HG03558 (cell line): ENCODE results near the gene RIN3.

Experiments
- ATAC-seq: cut with Tn5 transposase; IDR thresholded peaks from one replicate; pipeline ENCODE4 v1.9.1; 2021; ENCODE audit warnings: moderate number of reproducible peaks; ENCODE audit not compliant: unreplicated experiment; ENCODE audit errors: extremely low read depth

RIN3 gene

DNA sequence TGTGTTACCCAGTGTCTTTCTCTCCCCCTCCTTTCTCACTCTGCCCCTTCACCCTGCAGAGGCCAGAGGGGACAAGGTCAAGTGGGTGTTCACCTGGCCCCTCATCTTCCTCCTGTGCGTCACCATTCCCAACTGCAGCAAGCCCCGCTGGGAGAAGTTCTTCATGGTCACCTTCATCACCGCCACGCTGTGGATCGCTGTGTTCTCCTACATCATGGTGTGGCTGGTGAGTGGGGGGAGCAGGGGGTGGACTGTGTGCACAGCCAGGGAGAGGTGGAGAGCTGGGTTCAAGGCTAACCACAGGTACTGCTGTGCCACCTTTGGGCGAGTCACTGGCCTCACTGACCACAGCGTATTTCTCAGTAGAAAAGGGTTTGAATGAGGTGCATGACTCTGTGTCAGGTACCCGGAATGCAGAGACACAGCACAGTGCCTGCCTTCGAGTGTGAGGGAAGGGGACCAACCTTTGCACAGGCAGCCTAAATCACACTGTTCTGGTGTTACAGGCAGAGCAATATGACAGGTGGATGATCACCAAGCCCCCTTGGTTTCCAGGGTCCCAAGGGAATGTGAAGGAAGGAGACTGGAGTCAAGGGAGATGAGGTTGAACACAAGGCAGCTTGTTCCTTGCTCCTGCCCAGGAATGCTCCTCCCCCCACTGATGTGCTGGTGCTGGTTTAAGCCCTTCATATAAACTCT lies 30.8 kb upstream of the RIN3 start:
- no peak for ATAC-seq

DNA sequence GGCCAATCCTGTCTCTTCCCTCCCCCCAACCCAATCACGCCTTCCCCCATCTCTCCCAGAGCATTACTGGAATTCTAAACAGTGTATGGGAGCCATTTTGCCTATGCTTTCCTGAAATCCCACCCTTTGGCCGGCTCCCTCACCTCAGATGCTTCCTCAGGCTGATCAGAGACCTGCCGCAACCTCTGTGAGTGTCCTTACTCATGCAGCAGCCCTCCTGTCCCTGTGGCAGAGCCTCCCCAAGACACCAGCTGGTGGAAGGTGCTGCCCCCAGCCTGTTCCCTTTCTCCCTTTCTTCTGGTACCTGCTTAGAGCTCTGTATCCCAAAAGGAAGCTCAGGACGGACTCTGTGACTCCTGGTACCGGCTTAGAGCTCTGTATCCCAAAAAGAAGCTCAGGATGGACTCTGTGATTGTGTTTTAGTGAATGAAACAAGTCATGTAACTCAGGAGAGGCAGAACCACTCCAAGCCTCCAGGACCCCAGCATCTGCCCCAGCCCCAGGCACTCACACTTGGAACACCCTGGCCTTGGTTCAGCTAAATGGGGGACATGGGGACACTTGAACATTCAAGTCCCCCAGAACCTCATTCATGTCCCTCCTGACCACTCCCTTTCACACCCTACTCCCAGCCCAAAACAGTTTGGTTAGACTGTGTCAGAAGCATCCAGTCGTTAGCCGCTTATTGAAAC lies 29.3 kb upstream of the RIN3 start:
- no peak for ATAC-seq

DNA sequence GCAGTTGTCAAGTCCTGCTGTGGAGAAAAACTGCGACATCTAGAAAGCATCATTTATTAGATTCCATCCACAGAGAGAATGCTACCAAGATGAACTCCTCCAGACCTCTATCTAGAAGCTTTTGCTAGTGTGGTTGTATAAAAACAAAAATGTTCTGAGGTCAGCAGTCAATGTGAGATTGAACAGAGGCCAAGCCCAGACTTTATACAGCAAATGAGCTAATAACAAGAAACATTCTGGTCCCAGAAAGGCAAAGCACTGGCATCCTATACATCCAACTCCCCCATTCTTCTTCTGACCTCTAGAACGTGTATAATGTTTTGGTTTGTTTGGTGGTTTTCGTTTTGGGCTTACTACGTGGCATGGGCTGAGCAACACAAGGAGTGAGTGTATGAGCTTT lies 26.7 kb upstream of the RIN3 start:
- no peak for ATAC-seq

DNA sequence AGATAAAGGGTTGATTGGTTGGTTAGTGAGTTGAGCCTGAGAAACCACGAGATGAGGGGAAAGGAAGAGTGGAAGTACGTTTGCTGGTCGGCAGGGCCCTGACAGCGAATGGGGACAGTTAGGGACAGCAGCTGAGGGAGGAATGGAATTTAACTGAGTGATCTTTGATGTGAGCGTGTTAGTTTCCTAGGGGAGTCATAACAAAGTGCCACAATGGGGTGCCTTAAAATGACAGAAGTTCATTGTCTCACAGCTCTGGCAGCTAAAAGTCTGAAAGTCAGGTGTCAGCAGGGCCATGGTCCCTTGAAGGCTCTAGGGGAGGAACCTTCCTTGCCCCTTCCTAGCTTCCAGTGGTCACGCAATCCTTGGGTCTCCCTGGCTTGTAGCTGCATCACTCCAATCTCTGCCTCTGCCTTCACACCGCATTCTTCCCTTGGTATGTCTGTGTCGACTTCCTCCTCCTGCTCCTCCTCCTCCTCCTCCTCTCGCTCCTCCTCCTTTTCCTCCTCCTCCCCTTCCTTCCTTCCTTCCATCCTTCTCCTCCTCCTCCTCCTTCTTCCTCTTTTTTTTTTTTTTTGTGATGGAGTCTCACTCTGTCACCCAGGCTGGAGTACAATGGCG lies 26.0 kb upstream of the RIN3 start:
- no peak for ATAC-seq

DNA sequence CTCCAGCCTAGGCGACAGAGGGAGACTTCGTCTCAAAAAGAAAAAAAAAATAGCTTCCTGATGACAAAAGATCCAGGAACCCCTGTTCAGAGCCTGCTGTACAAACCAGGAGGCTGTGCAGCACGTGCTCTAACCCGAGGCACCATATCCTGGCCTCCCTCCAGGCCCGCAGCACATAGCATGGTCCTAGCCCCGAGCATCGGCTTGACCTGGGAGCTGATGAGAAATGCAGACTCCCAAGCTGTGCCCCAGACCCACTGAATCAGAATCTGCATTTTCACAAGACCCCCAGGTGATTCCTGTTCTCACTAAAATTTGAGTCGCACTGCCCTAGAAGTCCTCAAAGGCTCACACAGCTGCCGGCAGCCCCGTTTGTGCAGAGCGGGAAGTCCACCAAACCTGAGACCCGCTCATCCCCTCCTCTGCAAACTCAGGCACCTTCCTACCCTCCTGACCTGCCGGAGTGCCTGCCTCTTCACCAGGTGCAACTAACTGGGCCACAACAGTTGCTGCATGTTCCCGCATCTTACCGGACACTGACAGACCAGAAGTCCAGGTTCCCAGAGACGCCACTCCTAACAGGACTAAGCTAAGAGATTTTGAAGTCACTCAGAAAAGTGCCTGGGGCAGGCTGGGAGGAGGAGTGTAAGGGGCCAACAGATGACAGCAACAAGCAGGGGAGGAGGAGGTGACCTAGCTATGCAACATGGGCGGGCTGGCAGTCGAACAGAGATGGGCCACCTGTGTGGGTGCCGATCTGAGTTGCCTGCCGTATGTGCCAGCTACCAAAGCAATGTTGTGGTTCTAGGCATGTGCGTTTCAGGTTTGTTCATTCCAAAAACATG lies 24.0 kb upstream of the RIN3 start:
- ATAC-seq: no peak

DNA sequence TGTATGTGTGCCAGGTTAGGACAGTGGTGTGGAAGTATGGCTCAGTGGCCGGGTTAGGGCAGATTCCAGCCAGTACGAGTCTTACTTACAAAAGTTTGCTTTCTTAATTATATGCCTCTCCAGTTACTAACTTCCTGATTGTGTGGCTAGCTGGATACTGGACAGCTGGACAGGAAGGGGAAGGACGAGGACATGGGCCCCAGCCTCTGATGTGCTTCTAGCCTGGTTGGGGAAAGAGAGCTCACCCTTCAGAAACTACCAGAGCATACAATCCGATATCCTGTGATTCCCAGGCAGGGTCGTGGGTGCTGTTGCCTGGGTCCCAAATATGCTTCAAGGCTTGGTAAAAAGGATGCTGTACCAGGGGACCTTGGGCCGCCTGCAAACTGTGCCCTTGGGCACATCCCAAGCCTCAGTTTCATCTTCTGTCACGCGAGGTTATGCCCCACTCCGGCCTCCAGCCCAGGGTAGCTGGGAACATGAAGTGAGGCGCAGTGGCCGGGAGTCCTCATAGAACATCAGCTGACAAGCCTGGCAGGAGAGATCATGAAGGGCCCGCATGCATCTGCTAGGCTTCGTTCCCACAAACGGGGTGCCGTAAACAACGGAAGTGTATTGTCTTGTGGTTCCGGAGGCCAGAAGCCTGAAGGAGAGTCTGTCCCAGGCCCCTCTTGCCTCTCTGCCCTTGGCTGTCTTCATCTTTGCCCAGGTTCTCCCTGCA lies 23.2 kb upstream of the RIN3 start:
- no peak for ATAC-seq

DNA sequence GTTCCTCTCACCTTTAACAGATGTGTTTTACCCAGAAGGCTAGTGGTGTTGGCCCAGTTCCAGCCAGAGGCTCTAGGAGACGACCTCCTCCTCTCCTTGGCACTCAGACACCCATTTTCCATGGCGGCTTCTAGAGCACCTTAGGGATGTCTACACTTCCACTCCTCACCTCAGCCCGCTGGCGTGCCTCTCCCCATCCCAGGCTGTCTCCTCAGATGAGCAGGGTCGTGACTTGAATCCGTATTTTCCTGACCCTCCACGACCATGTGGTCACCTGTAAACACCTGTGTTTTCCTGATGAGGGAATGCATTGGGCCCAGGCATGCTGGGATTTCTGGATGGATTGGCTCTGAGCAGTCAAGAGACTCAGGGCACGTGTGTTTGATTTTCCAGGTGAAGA lies 21.8 kb upstream of the RIN3 start:
- ATAC-seq: no peak

DNA sequence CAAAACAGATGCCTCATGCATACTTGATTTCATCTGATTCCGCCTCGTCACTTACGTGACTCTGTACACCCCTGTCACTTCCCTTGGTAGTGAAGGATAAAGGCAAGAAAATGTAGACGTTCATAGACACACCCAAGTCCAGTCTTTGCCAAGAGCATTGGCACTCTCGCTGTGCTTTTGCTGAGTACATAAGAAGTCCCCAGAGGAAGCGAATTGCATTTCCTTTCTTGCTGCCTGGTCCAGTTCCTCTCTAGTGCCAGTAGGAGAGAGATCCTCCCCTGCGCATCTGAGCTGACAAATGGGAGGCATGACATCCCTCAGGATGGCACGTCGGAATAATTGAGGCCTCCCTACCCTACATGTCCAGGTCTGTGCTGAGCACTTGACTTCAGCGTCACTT lies 21.3 kb upstream of the RIN3 start:
- no peak for ATAC-seq

DNA sequence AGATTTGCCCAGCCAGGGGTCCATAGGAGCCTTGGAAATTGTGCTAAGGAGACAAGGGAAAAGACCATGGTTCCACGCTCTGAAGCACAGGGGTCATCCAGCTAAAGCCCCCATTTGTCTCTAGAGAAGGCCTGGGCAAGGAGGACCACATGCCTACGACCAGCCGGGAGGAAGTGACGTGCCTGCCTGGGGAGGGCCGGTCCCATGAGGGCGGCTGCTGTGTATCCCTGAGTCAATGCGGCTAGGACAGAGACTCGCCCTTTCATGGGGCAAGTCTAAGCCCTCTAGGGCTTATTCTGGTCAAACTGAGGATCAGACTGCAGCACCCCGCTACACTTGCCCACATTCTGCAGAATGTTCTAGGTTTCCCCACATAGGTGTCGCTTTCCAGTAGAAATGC lies 20.6 kb upstream of the RIN3 start:
- no peak for ATAC-seq

DNA sequence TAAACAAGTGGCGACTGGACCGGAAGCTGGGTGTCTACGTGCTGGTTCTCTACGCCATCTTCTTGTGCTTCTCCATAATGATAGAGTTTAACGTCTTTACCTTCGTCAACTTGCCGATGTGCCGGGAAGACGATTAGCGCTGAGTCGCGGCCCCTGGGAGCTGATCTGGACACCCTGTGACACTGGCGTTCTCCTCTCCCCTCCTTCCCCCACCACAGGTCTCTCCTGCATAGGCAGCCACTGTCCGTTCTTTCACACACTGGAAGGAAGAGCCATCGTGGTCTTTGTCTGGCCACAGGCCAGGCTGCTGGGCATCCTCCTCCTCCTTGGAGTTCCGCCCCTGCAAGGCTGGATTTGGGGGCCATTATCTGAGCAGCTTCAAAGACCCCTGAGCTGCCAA lies 20.1 kb upstream of the RIN3 start:
- ATAC-seq: no peak

DNA sequence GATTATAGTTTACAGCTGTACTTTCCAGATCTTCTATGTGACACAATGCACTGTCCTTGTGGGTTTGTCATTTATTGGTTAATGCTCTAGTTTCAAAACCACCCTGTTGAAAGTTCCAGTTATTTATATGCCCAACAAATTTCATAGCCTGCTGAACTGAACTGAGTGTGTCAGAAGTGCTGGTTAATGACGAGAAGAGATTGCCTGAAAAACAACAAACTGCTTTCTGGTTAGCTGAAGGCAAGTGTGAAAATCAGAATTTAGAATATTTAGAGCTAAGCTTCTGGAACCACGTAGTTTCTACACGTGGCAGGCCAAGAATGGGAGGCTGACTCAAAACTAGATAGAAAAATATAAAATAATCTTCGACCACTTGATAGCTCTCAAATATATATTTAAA lies 19.1 kb upstream of the RIN3 start:
- peak; percentile 49 for ATAC-seq

DNA sequence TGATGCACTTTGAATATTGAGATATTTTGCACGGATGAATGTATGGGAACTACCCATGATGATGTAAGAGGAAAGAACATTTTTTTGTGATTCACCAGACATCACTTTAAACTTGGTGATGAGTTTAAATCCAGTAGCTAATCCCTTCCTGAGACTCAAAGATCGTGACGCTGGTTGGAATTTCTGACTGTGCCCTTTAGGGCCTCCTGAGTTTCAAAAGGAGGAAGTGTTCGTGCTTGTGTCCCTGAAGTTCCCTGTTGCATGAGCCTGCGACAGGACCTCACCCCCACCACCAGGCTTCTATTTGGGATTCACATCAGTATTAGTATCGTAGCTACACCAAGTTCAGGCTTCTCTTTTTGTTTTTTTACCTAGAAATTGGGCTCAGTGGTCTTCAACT lies 18.6 kb upstream of the RIN3 start:
- no peak for ATAC-seq

DNA sequence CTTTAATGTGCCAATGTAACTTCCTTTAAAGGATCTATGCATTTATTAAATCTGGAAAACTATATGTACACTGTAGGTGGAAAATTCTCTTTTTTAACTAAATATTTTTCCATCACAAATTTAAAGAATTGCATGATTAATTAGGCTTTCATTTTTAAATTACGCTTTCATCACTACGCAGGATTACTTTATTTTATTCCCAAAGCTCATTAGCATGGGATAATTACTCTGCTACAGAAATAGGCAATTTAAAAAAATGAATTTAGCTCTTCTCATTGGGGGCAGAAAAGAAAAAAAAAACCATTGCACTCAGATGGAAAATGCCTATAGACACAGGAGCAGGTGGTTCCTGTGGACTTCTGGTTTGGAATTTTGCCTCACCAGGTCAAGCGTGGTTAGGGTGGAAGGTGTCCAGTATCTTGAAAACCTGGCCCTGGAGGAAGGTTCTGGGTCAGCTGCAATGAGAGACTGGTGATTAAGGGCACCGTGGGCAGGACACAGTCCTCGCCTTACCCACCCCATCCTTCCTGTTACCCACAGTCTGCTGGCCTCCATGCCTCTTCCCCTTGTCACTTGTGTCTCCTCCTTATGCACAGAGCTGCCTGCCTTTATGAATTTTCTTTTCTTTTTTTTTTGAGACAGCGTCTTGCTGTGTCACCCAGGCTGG lies 17.3 kb upstream of the RIN3 start:
- ATAC-seq: no peak

DNA sequence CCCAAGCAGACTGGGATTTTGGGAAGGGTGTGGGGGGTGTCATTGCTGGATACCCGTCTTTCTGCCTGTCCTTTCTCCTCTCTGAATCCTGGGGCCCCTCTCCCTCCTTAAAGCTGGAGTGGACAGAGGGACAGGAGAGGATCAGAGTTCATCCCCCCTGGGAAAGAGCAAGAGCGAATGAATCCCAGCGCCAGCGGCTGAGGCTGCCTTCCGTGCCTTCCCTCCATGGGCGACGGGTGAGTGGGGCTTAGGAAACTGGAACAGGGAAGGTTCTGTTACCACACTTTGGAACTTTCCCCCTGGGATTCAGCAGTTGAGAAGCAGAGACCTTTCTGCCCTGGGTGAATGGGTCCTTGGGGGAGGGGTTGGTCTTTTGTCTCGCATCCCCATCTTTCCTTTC lies 16.2 kb upstream of the RIN3 start:
- ATAC-seq: no peak

DNA sequence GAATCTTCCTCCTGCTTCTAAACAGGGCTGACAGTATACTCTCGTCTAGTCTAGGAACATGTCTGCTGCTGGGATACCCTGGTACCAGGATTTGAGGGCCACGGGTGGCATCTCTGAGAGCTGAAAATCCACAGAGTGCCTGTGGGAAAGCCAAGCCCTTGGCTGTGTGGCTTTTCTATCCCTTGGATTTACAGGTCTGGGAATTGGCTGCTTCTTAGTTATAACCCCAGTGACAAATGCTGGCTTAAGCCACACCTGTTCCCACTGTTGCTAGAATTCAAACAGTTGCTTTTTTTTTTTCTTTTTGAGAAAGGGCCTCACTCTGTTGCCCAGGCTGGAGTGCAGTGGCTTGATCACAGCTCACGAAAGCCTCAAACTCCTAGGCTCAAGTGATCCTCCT lies 14.3 kb upstream of the RIN3 start:
- ATAC-seq: no peak

DNA sequence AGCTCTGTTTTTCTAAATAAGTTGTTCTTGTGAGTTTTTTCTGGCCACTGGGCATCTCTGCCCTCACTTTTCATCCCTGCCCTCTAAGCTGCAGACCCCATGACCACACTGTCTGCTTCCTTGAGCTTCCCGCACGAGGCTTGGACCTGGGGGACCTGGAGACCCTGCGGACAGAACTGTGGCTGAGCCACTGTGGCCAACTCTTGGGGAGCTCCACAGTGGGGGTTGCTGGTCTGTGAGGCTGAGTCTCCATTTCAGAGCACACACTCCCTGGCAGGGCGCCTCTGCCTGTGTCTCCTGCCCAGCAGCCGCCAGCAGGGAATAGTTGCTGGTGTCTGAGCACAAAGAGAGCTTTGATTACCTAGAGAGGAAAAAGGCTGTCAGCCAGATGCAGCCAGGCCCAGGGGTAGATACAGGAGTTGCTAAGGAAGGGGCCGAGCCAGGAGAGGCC lies 13.1 kb upstream of the RIN3 start:
- ATAC-seq: no peak

DNA sequence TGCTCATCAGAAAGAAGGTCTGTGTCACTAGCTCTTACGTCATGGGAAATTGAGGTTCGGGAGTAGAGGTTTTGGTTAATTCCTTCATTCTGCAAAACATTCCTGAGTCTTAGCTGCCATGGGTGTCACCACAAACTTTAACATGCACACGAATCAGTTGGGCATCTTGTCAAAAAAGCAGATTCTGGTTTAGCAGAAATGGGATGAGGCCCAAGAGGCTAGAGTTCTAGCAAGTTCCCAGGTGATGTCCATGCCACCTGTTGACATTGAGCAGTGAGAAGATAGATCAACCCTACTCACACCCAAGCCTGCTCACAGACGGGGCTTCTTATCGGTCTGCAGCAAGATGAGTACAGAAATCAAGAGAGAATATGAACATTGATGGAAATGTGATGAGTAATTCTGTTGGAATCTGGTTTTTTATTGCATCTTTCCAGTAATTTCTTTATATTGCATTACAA lies 11.7 kb upstream of the RIN3 start:
- ATAC-seq: no peak

DNA sequence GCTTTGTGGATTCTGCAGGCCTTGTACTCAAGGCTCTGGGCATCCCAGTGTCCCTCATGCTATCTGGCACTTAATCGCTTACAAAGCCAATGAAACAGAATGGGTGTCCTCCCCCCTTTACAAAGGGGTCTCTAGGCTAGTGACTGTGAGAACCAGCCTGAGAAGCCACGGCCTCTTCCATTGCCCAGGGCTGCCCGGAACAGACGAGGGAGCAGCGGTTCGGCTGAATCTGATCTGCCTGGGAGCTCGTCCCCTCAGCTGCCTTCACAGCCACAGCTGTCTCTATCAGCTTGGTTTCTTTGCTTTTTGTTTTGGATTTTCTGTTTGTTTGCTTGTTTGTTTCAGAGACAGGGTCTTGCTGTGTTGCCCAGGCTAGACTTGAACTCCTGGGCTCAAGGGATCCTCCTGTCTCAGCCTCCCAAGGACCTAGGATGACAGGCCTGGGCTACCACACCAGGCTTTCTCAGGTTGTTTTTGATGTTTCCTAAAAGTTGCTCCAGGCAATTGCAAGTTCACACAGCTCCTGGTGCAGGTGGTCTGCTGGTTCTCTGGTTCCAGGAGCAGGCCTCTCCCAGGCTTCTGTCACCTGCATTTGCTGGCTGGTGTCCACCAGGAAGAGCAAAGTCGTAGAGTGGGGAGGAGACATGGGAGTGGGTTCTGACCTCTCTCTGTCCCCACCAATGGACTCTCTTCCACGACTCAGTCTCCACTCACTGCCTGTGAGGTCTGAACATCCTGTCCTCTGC lies 10.9 kb upstream of the RIN3 start:
- ATAC-seq: no peak
